Measurements from ENCODE around the gene FRAS1. TPM values are rescaled to one million over a fixed set of nuclear protein-coding genes. Genes with fewer than 3 reads are reported as not detected.

Gene FRAS1
- total and polyA plus RNA-seq, 8 donors, result 15.3 to 48.9 (median 40.4) TPM

DNA sequence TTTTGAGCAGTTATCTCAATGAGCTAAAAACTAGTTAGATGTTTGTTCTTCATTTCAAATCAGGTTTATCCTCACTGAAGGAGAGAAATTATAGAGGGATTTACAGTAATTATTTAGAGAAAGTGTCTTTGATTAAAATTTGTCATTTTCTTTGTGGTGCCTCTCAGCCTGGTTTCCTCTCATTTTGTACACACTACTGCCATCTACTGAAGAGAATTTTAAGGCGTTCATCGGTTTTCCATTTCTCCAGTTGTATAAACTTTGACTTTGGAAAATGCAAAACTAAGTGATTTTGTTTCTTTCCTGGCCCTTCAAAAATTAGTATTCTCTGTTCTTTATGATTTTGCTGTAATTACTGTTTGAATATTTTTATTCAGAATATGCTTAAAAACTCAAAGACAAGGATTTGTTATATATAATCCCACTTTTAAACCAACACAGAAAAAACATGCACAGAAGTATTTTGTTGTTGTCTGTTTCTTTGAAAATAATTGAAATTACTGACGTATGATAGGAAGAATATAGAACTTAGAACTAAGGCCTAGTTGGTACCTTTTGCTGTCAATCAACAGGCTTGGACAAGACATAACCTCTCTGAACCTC, 460.0 kb downstream of the FRAS1 start:
- peak; percentile 70 for ATAC-seq
- H3K4me1 ChIP-seq, result peaks cover 0 to 12% of the 10 kb centered on the region in 2 donors

DNA sequence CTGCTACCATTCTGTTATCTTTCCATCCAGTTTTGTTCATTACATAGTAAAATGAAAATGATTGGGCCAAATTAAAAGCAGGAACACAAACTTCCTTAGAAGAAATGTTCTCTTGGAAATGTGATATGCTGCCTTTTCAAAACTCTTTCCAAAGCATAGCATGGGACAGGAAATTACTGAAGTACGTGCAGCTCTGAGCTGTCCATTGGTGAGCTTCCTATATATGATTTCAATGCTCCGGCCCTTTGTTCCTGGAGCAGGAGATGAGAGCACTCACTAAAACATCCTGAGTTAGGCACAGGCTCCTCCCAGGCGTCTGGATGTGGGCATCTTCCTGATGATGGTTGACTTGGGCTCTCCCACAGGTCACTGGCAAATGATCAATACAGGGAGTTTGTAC, 461.4 kb downstream of the FRAS1 start:
- no peak overlapping the region for H3K27ac ChIP-seq
- TF ChIP-seq, protein P1, sequence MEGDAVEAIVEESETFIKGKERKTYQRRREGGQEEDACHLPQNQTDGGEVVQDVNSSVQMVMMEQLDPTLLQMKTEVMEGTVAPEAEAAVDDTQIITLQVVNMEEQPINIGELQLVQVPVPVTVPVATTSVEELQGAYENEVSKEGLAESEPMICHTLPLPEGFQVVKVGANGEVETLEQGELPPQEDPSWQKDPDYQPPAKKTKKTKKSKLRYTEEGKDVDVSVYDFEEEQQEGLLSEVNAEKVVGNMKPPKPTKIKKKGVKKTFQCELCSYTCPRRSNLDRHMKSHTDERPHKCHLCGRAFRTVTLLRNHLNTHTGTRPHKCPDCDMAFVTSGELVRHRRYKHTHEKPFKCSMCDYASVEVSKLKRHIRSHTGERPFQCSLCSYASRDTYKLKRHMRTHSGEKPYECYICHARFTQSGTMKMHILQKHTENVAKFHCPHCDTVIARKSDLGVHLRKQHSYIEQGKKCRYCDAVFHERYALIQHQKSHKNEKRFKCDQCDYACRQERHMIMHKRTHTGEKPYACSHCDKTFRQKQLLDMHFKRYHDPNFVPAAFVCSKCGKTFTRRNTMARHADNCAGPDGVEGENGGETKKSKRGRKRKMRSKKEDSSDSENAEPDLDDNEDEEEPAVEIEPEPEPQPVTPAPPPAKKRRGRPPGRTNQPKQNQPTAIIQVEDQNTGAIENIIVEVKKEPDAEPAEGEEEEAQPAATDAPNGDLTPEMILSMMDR (IDR thresholded peaks at IDR 0.05), result no peak
- H3K9me3 ChIP-seq, result no peaks in the 10 kb centered on the region
- DNase-seq, result peak in 1 of 4 donors; percentile 16
- H3K27me3 ChIP-seq, result no peaks in the 10 kb centered on the region
- intact Hi-C loops (cut with DNase I), result loop anchor here in 1 of 2 donors (10.0 kb wide), 1 partner anchor 554 kb away; no protein-coding TSS in a partner anchor
- no peak for ATAC-seq
- H3K4me1 ChIP-seq, result peaks cover 0 to 12% of the 10 kb centered on the region in 2 donors
- no peaks in the 10 kb centered on the region for H3K36me3 ChIP-seq
- no peak overlapping the region for H3K4me3 ChIP-seq

More for the DNA sequence above, 460.0 kb downstream of the FRAS1 start:
- H3K36me3 ChIP-seq, result no peaks in the 10 kb centered on the region
- H3K27me3 ChIP-seq, result no peaks in the 10 kb centered on the region
- intact Hi-C loops (cut with DNase I), result loop anchor here in 1 of 2 donors (10.0 kb wide), 1 partner anchor 552 kb away; no protein-coding TSS in a partner anchor
- no peak overlapping the region for H3K4me3 ChIP-seq
- DNase-seq, result peak in 1 of 4 donors; percentile 51
- no peak overlapping the region for H3K27ac ChIP-seq
- no peaks in the 10 kb centered on the region for H3K9me3 ChIP-seq
- TF ChIP-seq, protein P1 (IDR thresholded peaks at IDR 0.05), result peak; percentile 42 to 47

GRCh38 chr4:78519962-78520361, 462.8 kb downstream of the FRAS1 start:
- Histone ChIP-seq H3K4me3 (no peak overlapping the region), H3K9me3 (no peaks in the 10 kb centered on the region), H3K27me3 (no peaks in the 10 kb centered on the region), H3K4me1 (peaks cover 0 to 12% of the 10 kb centered on the region in 2 donors), H3K27ac (no peak overlapping the region), H3K36me3 (no peaks in the 10 kb centered on the region)
- TF ChIP-seq, protein P1 (IDR thresholded peaks at IDR 0.05), result no peak
- no peak for ATAC-seq
- no peak for DNase-seq
- intact Hi-C loops (cut with DNase I), result loop anchor here in 1 of 2 donors (10.0 kb wide), 1 partner anchor 555 kb away; no protein-coding TSS in a partner anchor

DNA sequence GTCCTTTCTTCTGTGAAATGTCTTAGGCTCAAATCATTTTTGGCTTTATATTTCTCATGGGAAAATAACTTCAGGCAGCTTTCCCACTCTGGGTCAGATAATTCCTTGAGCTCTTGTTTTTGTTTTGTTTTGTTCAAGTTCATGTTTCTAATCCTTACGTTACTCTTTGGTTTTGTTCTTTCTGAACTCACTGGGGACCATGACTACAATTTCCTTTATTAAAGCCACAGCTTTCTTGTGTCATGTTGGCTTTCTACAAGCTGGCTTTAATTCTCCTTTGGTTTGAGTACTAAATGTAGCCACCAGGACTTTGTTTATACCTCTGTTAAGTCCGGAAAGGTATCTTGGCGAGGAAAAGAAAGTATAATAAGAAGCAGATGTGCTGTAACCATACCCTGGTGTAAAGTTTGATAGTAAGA, 463.7 kb downstream of the FRAS1 start:
- no peak overlapping the region for H3K27ac ChIP-seq
- H3K27me3 ChIP-seq, result no peaks in the 10 kb centered on the region
- ATAC-seq (no peak), DNase-seq (no peak)
- H3K9me3 ChIP-seq, result no peaks in the 10 kb centered on the region
- intact Hi-C loops (cut with DNase I), result no loop called here
- H3K4me3 ChIP-seq, result no peak overlapping the region
- TF ChIP-seq, protein P1 (IDR thresholded peaks at IDR 0.05), result no peak
- no peaks in the 10 kb centered on the region for H3K36me3 ChIP-seq
- peaks cover 0 to 12% of the 10 kb centered on the region in 2 donors for H3K4me1 ChIP-seq

DNA sequence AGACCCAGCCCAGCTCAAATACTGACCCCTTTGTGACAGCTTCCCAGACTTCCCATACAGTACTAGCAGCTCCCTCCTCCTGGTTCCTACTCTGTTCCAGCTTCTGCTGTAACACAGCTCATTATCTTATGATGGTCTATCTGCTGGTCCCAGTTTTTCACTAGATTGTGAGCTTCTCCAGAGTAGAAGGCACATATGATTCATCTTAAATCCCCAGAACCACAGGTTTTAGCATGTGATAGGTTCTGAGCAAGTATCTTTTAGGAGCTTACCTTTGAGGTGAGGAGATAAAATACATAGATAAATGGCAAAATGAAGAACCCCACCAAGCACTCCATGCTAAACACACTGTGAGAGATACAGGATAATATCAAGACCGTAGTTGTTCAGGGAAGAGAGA, 466.9 kb downstream of the FRAS1 start:
- TF ChIP-seq, protein P1 (IDR thresholded peaks at IDR 0.05), result no peak
- ATAC-seq, result no peak
- DNase-seq, result no peak
- no peaks in the 10 kb centered on the region for H3K36me3 ChIP-seq
- no peaks in the 10 kb centered on the region for H3K9me3 ChIP-seq
- no peak overlapping the region for H3K27ac ChIP-seq
- peaks cover 0 to 12% of the 10 kb centered on the region in 2 donors for H3K4me1 ChIP-seq
- H3K4me3 ChIP-seq, result no peak overlapping the region
- no peaks in the 10 kb centered on the region for H3K27me3 ChIP-seq
- intact Hi-C loops (cut with DNase I), result no loop called here
